HepG2 (cell line): Measurements from ENCODE around the gene VAMP2. TPM values are rescaled to one million over a fixed set of nuclear protein-coding genes. Genes with fewer than 3 reads are reported as not detected.

Experiments
- ATF7-NPFF ChIP-seq: sonication (generic); formaldehyde crosslinking; IDR thresholded peaks from 2 replicates; pipeline ENCODE4 v1.8.1; 2023; ENCODE audit warnings: mild to moderate bottlenecking, low read depth, missing genetic modification reagents, moderate library complexity
- FOXA1 ChIP-seq, 2 experiments: fragments of 450-650 bp in 1 of 2; sonication (generic) in 1 of 2; formaldehyde crosslinking in 1 of 2; IDR thresholded peaks; 2 replicates each; pipeline versions ENCODE4 v1.4.0 to v1.6.1; 2016 to 2020; ENCODE audit warnings: missing genetic modification reagents in 1 of 2
- IRX3 ChIP-seq: sonication (generic); formaldehyde crosslinking; IDR thresholded peaks from 2 replicates; pipeline ENCODE4 v1.8.1; 2023; ENCODE audit warnings: mild to moderate bottlenecking, low read depth, missing genetic modification reagents, borderline replicate concordance
- POLR2AphosphoS5 ChIP-seq: IDR thresholded peaks from 2 replicates; pipeline ENCODE4 v1.6.1; 2012; ENCODE audit warnings: low read depth, low read length
- SOX13 ChIP-seq, 3 experiments: fragments of 450-650 bp in 1 of 3; sonication (generic) in 1 of 3; formaldehyde crosslinking in 1 of 3; IDR thresholded peaks in 2 of 3; conservative IDR thresholded peaks in 1 of 3; 2 replicates each; pipeline versions ENCODE4 v1.5.0 to v1.6.1; 2016 to 2020; ENCODE audit warnings: antibody characterized with exemption in 1 of 3, mild to moderate bottlenecking in 1 of 3, missing compliant biosample characterization in 1 of 3, missing genetic modification reagents in 1 of 3, moderate library complexity in 1 of 3
- SPEN ChIP-seq: sonication (generic); formaldehyde crosslinking; IDR thresholded peaks from 2 replicates; pipeline ENCODE4 v1.5.1; 2020; ENCODE audit warnings: low read depth, mild to moderate bottlenecking, missing genetic modification reagents
- THAP11 ChIP-seq: IDR thresholded peaks from 2 replicates; pipeline ENCODE4 v1.6.1; 2016; ENCODE audit warnings: missing biosample characterization, missing genetic modification reagents
- ZNF563 ChIP-seq: sonication (generic); formaldehyde crosslinking; IDR thresholded peaks from 2 replicates; pipeline ENCODE4 v1.8.0; 2022; ENCODE audit warnings: mild to moderate bottlenecking, moderate library complexity, missing genetic modification reagents
- ZNF660 ChIP-seq: sonication (generic); formaldehyde crosslinking; IDR thresholded peaks from 2 replicates; pipeline ENCODE4 v1.5.1; 2020; ENCODE audit warnings: mild to moderate bottlenecking, low read depth, missing genetic modification reagents, borderline replicate concordance
- polyA plus RNA-seq, 8 experiments: library from polyadenylated mRNA; depleted of rRNA in 3 of 8; stranded (reverse) in 7 of 8; unstranded in 1 of 8; fragments of >200 nt; fragmentation: Illumina TruSeq in 4 of 8; extraction: Trizol in 4 of 8; gene quantifications; 2 replicates each; pipeline versions ENCODE4 v1.2.1 to v1.2.3, GENCODE V29; 2011 to 2016; ENCODE audit warnings: low read depth in 4 of 8, missing spikeins in 1 of 8, mixed read lengths in 1 of 8; ENCODE audit not compliant: insufficient read depth in 1 of 8
- total RNA-seq, 5 experiments: library from RNA; depleted of rRNA; stranded (reverse); fragments of >200 nt; fragmentation: Illumina TruSeq; extraction: Trizol; gene quantifications; 2 replicates each; pipeline ENCODE4 v1.2.3, GENCODE V29; 2016; ENCODE audit warnings: low read depth in 1 of 5
- TF ChIP-seq, protein P1 (sequence below): IDR thresholded peaks from 2 replicates; pipeline ENCODE4 v1.6.1; 2016; ENCODE audit warnings: missing compliant biosample characterization, missing genetic modification reagents, borderline replicate concordance
- TF ChIP-seq, protein P2 (sequence below): sonication (generic); formaldehyde crosslinking; IDR thresholded peaks from 2 replicates; pipeline ENCODE4 v1.5.0; 2020; ENCODE audit warnings: mild to moderate bottlenecking, missing genetic modification reagents
- TF ChIP-seq, protein P3 (sequence below): sonication (generic); formaldehyde crosslinking; IDR thresholded peaks from 2 replicates; pipeline ENCODE4 v1.8.0; 2022; ENCODE audit warnings: mild to moderate bottlenecking, missing genetic modification reagents; ENCODE audit not compliant: insufficient replicate concordance
- TF ChIP-seq, protein P4 (sequence below): sonication (generic); formaldehyde crosslinking; IDR thresholded peaks from 2 replicates; pipeline ENCODE4 v1.4.0; 2020; ENCODE audit warnings: missing genetic modification reagents
- TF ChIP-seq, protein P5 (sequence below): sonication (generic); formaldehyde crosslinking; IDR thresholded peaks from 2 replicates; pipeline ENCODE4 v1.8.1; 2023; ENCODE audit warnings: mild to moderate bottlenecking, inconsistent platforms, moderate library complexity, missing genetic modification reagents, borderline replicate concordance

VAMP2 gene
- total and polyA plus RNA-seq, 2 of the 13 experiments (the other 11 are each of a cell fraction or from before 2014, with no cell fraction given) = 3.9 to 17.2 TPM

DNA sequence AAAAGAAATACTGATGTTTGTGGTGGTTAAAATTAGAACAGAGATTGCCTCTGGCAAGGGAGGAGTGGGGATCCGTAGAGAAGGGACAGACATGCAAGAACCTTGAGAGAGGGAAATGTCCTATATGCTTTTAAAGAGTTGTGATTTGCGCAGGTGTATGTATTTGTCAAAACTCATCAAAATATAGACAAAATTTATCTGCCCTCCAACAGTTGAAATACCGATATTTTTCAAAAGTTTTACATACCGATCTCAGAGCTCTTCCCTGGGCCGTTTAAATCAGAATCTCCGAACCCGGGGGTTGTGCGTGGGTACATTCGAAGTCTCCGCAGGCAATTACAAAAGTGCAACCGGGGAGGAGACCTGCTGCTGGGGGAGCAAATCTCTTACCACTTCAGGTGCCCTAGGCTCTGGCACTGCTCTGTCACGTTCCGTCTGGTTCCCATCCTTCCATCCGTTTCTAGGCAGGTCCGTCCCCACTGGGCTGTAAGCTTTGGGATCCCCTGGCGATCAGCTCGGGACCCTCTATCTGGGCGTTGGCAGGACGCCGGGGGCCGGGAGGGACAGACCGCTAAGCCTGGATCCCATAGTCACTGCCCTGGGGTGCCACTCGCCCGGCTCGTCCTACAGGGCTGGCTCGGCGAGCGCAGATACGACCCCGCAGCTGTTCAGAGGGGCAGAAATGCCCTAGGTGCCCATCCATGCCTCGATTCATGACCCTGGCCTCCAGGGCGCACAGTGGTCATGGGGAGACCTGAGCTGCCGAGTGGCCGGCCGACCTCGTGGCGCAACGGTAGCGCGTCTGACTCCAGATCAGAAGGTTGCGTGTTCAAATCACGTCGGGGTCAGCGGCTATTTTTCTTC, 23.1 kb upstream of the VAMP2 start (continued):
- TF ChIP-seq, protein P1, sequence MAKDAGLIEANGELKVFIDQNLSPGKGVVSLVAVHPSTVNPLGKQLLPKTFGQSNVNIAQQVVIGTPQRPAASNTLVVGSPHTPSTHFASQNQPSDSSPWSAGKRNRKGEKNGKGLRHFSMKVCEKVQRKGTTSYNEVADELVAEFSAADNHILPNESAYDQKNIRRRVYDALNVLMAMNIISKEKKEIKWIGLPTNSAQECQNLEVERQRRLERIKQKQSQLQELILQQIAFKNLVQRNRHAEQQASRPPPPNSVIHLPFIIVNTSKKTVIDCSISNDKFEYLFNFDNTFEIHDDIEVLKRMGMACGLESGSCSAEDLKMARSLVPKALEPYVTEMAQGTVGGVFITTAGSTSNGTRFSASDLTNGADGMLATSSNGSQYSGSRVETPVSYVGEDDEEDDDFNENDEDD (CRISPR knock-in tag) = no peak
- TF ChIP-seq SPEN = no peak
- no peak for TF ChIP-seq ZNF563 (CRISPR knock-in tag)
- no peak for TF ChIP-seq ZNF660
- TF ChIP-seq, protein P2, sequence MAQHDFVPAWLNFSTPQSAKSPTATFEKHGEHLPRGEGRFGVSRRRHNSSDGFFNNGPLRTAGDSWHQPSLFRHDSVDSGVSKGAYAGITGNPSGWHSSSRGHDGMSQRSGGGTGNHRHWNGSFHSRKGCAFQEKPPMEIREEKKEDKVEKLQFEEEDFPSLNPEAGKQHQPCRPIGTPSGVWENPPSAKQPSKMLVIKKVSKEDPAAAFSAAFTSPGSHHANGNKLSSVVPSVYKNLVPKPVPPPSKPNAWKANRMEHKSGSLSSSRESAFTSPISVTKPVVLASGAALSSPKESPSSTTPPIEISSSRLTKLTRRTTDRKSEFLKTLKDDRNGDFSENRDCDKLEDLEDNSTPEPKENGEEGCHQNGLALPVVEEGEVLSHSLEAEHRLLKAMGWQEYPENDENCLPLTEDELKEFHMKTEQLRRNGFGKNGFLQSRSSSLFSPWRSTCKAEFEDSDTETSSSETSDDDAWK (CRISPR knock-in tag) = no peak
- TF ChIP-seq ATF7-NPFF (CRISPR knock-in tag) = no peak
- no peak for TF ChIP-seq SOX13 (IDR thresholded peaks at IDR 0.05)
- 0 out of 4 replicates have a peak, but pooled peaks of 1 of the 2 experiments have one; percentile 33 for TF ChIP-seq SOX13 (CRISPR knock-in tag; conservative IDR thresholded peaks at IDR 0.05 in 1 of 2, IDR thresholded peaks at IDR 0.05 in 1 of 2)
- TF ChIP-seq, protein P3, sequence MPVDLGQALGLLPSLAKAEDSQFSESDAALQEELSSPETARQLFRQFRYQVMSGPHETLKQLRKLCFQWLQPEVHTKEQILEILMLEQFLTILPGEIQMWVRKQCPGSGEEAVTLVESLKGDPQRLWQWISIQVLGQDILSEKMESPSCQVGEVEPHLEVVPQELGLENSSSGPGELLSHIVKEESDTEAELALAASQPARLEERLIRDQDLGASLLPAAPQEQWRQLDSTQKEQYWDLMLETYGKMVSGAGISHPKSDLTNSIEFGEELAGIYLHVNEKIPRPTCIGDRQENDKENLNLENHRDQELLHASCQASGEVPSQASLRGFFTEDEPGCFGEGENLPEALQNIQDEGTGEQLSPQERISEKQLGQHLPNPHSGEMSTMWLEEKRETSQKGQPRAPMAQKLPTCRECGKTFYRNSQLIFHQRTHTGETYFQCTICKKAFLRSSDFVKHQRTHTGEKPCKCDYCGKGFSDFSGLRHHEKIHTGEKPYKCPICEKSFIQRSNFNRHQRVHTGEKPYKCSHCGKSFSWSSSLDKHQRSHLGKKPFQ (CRISPR knock-in tag) = no peak
- TF ChIP-seq, protein P4, sequence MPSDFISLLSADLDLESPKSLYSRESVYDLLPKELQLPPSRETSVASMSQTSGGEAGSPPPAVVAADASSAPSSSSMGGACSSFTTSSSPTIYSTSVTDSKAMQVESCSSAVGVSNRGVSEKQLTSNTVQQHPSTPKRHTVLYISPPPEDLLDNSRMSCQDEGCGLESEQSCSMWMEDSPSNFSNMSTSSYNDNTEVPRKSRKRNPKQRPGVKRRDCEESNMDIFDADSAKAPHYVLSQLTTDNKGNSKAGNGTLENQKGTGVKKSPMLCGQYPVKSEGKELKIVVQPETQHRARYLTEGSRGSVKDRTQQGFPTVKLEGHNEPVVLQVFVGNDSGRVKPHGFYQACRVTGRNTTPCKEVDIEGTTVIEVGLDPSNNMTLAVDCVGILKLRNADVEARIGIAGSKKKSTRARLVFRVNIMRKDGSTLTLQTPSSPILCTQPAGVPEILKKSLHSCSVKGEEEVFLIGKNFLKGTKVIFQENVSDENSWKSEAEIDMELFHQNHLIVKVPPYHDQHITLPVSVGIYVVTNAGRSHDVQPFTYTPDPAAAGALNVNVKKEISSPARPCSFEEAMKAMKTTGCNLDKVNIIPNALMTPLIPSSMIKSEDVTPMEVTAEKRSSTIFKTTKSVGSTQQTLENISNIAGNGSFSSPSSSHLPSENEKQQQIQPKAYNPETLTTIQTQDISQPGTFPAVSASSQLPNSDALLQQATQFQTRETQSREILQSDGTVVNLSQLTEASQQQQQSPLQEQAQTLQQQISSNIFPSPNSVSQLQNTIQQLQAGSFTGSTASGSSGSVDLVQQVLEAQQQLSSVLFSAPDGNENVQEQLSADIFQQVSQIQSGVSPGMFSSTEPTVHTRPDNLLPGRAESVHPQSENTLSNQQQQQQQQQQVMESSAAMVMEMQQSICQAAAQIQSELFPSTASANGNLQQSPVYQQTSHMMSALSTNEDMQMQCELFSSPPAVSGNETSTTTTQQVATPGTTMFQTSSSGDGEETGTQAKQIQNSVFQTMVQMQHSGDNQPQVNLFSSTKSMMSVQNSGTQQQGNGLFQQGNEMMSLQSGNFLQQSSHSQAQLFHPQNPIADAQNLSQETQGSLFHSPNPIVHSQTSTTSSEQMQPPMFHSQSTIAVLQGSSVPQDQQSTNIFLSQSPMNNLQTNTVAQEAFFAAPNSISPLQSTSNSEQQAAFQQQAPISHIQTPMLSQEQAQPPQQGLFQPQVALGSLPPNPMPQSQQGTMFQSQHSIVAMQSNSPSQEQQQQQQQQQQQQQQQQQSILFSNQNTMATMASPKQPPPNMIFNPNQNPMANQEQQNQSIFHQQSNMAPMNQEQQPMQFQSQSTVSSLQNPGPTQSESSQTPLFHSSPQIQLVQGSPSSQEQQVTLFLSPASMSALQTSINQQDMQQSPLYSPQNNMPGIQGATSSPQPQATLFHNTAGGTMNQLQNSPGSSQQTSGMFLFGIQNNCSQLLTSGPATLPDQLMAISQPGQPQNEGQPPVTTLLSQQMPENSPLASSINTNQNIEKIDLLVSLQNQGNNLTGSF = no peak
- no peak; the same call in 1 of the 2 replicates for TF ChIP-seq THAP11
- no peak for TF ChIP-seq FOXA1 (IDR thresholded peaks at IDR 0.05)
- no peak; the same call in 1 of the 2 replicates for TF ChIP-seq FOXA1 (CRISPR knock-in tag; IDR thresholded peaks at IDR 0.05)
- TF ChIP-seq, protein P5, sequence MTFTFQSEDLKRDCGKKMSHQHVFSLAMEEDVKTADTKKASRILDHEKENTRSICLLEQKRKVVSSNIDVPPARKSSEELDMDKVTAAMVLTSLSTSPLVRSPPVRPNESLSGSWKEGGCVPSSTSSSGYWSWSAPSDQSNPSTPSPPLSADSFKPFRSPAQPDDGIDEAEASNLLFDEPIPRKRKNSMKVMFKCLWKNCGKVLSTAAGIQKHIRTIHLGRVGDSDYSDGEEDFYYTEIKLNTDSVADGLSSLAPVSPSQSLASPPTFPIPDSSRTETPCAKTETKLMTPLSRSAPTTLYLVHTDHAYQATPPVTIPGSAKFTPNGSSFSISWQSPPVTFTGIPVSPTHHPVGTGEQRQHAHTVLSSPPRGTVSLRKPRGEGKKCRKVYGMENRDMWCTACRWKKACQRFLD = no peak
- no peak for TF ChIP-seq IRX3 (CRISPR knock-in tag)
- no peak for TF ChIP-seq POLR2AphosphoS5
